ENCODE data around the gene WNT7B. TPM values are rescaled to one million over a fixed set of nuclear protein-coding genes. Genes with fewer than 3 reads are reported as not detected.

WNT7B gene
- total RNA-seq, 2 experiments from 2014 or later = not detected

DNA sequence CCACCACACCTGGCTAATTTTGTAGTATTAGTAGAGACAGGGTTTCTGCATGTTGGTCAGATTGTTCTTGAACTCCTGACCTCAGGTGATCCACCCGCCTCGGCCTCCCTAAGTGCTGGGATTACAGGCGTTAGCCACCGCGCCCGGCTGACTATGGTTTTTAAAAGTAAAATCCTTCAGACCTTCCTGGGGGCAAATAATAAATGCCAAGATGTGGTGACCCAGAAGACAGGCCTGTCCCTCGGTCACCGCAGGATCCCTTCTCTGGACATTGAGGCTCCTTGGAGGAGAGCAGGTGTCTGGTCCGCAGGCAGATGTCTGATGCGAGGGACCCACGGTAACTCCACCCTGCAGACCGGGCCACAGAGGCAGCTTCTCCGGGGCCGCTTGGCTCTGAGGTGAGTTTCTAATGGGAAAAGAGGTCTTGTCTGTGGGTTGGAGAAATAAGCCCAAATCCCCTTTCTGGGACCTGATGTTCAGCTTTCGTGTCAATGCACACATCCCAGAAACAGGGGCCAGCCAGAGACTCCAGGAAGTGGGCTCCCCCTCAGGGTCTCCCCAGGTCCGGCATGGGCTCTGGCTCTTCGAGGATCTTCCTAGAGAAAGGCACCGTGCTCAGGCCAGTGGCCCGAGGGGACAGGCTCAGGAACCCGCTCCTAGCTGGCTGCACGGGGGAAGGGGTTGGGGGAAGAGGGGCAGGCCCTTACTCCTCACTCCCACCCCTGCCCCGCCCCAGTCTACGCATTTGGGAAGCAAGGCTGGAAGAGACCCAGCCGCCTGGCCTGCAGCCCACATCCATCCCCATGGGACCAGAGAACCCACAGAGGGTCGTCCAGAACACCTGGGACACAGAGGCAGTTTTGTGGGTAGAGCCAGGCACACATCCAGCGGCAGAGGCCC, 100.6 kb downstream of the WNT7B start:
- Histone ChIP-seq H3K36me3 (ENCODE audit: insufficient read depth, low read length) (no peaks in the 10 kb centered on the region), H3K27me3 (ENCODE audit: control insufficient read depth in 1 of 2, insufficient read depth in 2 of 2, low read length in 2 of 2) (peaks cover 27 to 32% of the 10 kb centered on the region in 2 experiments), H3K9me3 (ENCODE audit: control insufficient read depth in 1 of 2, insufficient read depth in 1 of 2, low read length in 2 of 2) (peaks cover 12 to 25% of the 10 kb centered on the region in 2 experiments), H3K4me3 (ENCODE audit: low read length) (no peak overlapping the region), H3K27ac (ENCODE audit: low read depth in 1 of 2, low read length in 2 of 2) (no peak overlapping the region), H3K4me1 (ENCODE audit: insufficient read depth, low read length) (no peaks in the 10 kb centered on the region)
- no peaks in the 10 kb centered on the region for H3K9me3 Mint-ChIP-seq
- H3K27ac Mint-ChIP-seq = no peak overlapping the region
- intact Hi-C loops (cut with DNase I, micrococcal nuclease) = no loop called here
- no peaks in the 10 kb centered on the region for H3K36me3 Mint-ChIP-seq (ENCODE audit: low read depth)
- no peak for ATAC-seq (ENCODE audit: poor library complexity)
- DNase-seq = peak in 1 of 14 experiments; percentile 30
- no peaks in the 10 kb centered on the region for H3K4me1 Mint-ChIP-seq (ENCODE audit: low read depth)
- H3K4me3 Mint-ChIP-seq = no peak overlapping the region
- POLR2A ChIA-PET = no interaction called here
- H3K27me3 Mint-ChIP-seq = peaks cover 32% of the 10 kb centered on the region
- CTCF ChIA-PET = no interaction called here
- TF ChIP-seq, protein P1, sequence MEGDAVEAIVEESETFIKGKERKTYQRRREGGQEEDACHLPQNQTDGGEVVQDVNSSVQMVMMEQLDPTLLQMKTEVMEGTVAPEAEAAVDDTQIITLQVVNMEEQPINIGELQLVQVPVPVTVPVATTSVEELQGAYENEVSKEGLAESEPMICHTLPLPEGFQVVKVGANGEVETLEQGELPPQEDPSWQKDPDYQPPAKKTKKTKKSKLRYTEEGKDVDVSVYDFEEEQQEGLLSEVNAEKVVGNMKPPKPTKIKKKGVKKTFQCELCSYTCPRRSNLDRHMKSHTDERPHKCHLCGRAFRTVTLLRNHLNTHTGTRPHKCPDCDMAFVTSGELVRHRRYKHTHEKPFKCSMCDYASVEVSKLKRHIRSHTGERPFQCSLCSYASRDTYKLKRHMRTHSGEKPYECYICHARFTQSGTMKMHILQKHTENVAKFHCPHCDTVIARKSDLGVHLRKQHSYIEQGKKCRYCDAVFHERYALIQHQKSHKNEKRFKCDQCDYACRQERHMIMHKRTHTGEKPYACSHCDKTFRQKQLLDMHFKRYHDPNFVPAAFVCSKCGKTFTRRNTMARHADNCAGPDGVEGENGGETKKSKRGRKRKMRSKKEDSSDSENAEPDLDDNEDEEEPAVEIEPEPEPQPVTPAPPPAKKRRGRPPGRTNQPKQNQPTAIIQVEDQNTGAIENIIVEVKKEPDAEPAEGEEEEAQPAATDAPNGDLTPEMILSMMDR (IDR thresholded peaks at IDR 0.05) = no peak

DNA sequence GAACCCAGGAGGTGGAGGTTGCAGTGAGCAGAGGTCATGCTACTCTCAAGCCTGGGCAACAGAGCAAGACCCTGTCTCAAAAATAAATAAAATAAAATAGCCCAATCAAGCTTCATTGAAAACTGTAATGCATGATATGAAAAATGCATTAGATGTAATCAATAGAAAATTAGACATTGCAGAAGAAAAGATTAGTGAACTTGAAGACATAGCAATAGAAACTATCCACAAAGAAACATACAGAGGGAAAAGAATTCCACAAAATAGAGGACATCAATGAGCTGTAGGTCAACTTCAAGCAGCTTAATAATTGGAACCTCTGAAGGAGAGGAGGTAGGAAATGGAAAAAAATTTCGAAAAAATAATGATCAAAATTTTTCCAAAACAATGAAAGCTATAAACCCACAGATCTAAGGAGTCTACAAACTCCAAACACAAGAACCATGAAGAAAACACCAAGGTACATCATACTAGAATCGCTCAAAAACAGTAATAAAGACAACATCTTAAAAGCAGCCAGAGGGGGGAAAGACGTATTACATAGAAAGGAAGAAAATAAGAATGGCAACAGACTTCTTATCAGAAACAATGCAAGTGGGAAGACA, 104.2 kb downstream of the WNT7B start:
- peaks cover 12 to 29% of the 10 kb centered on the region in 2 experiments for H3K9me3 ChIP-seq (ENCODE audit: control insufficient read depth in 1 of 2, insufficient read depth in 1 of 2, low read length in 2 of 2)
- Mint-ChIP-seq H3K9me3 (no peaks in the 10 kb centered on the region), H3K27me3 (peaks cover 28% of the 10 kb centered on the region), H3K36me3 (ENCODE audit: low read depth) (no peaks in the 10 kb centered on the region), H3K27ac (no peak overlapping the region), H3K4me3 (no peak overlapping the region), H3K4me1 (ENCODE audit: low read depth) (no peaks in the 10 kb centered on the region)
- H3K4me1 ChIP-seq (ENCODE audit: insufficient read depth, low read length) = no peaks in the 10 kb centered on the region
- ATAC-seq (ENCODE audit: poor library complexity) (no peak), DNase-seq (no peak)
- intact Hi-C loops (cut with DNase I, micrococcal nuclease) = no loop called here
- no peak overlapping the region for H3K27ac ChIP-seq (ENCODE audit: low read depth in 1 of 2, low read length in 2 of 2)
- H3K4me3 ChIP-seq (ENCODE audit: low read length) = no peak overlapping the region
- H3K36me3 ChIP-seq (ENCODE audit: insufficient read depth, low read length) = no peaks in the 10 kb centered on the region
- ChIA-PET POLR2A (no interaction called here), CTCF (interaction anchor here (1.1 kb wide), 1 partner anchor 9 kb away, joined by 5 read pairs; no protein-coding TSS in a partner anchor)
- TF ChIP-seq, protein P1 (IDR thresholded peaks at IDR 0.05) = no peak
- peaks cover 6 to 13% of the 10 kb centered on the region in 2 experiments for H3K27me3 ChIP-seq (ENCODE audit: control insufficient read depth in 1 of 2, insufficient read depth in 2 of 2, low read length in 2 of 2)

DNA sequence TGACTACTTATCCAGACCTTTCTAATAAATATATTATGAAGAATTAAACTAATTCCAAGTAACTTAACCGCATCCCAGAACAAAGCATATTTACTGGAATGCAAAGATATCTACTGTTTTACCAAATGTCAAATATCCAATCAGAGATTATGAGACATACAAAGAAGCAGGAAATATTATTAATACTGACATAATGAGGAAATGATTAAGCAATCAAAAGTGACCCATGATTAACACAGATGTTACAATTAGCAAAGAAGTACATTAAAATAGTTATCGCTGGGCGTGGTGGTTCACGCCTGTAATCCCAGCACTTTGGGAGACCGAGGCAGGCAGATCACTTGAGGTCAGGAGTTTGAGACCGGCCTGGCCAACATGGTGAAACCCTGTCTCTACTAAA, 105.2 kb downstream of the WNT7B start:
- H3K9me3 Mint-ChIP-seq = no peaks in the 10 kb centered on the region
- no peak for DNase-seq
- H3K27me3 Mint-ChIP-seq = peaks cover 27% of the 10 kb centered on the region
- no peak overlapping the region for H3K27ac Mint-ChIP-seq
- H3K4me3 Mint-ChIP-seq = no peak overlapping the region
- no peak overlapping the region for H3K4me3 ChIP-seq (ENCODE audit: low read length)
- POLR2A ChIA-PET = no interaction called here
- intact Hi-C loops (cut with DNase I, micrococcal nuclease) = no loop called here
- H3K36me3 Mint-ChIP-seq (ENCODE audit: low read depth) = no peaks in the 10 kb centered on the region
- no peaks in the 10 kb centered on the region for H3K36me3 ChIP-seq (ENCODE audit: insufficient read depth, low read length)
- no peaks in the 10 kb centered on the region for H3K4me1 ChIP-seq (ENCODE audit: insufficient read depth, low read length)
- CTCF ChIA-PET = no interaction called here
- H3K27me3 ChIP-seq (ENCODE audit: control insufficient read depth in 1 of 2, insufficient read depth in 2 of 2, low read length in 2 of 2) = peaks cover 11 to 16% of the 10 kb centered on the region in 2 experiments
- peaks cover 12 to 23% of the 10 kb centered on the region in 2 experiments for H3K9me3 ChIP-seq (ENCODE audit: control insufficient read depth in 1 of 2, insufficient read depth in 1 of 2, low read length in 2 of 2)
- H3K4me1 Mint-ChIP-seq (ENCODE audit: low read depth) = no peaks in the 10 kb centered on the region
- TF ChIP-seq, protein P1 (IDR thresholded peaks at IDR 0.05) = no peak
- no peak overlapping the region for H3K27ac ChIP-seq (ENCODE audit: low read depth in 1 of 2, low read length in 2 of 2)
- no peak for ATAC-seq (ENCODE audit: poor library complexity)

Other genes starting within 250 kb of the WNT7B start
- 1 to 10 TPM; 9.1 to 9.3 TPM for gene PPARA, start 173.4 kb upstream of the WNT7B start, total RNA-seq

Data from CD4-positive, alpha-beta T cell (primary cell).